ENCODE measurements around the gene AGPAT4.

GRCh38 chr6:161138543-161139303, 135.1 kb downstream of the AGPAT4 start:
- no peak for TF ChIP-seq POLR2A (IDR thresholded peaks at IDR 0.05)
- TF ChIP-seq CTCF (IDR thresholded peaks at IDR 0.05): no peak

All from breast epithelium (tissue), 3 donors.